Right lobe of liver (tissue), 6 donors: ENCODE data around the gene CIAO2B. TPM values are rescaled to one million over a fixed set of nuclear protein-coding genes. Genes with fewer than 3 reads are reported as not detected.

Experiments used
- ATAC-seq, 4 donors: fragments of 200-7000 bp; cut with Tn5 transposase; one replicate each; pipeline ENCODE4 v1.9.1; 2020; ENCODE audit warnings: mild to moderate bottlenecking in 4 of 4, moderate library complexity in 4 of 4
- DNase-seq, 3 donors: peaks; one replicate each; pipeline ENCODE4 v3.0.0-alpha.2; 2020
- H3K27ac ChIP-seq, 3 donors: fragments of 200-600 bp; one replicate each; pipeline ENCODE4 v1.8.0; 2022
- H3K27me3 ChIP-seq, 2 donors: fragments of 200-600 bp; one replicate each; pipeline ENCODE4 v1.8.0; 2022
- H3K36me3 ChIP-seq, 4 donors: fragments of 200-600 bp; sonication (generic) in 1 of 4; one replicate each; pipeline versions ENCODE4 v1.5.1 to v1.8.0; 2017 to 2022; ENCODE audit warnings: control low read depth in 1 of 4
- H3K4me1 ChIP-seq, 4 donors: fragments of 200-600 bp; sonication (generic) in 1 of 4; one replicate each; pipeline versions ENCODE4 v1.5.1 to v1.8.0; 2017 to 2022; ENCODE audit warnings: control low read depth in 1 of 4
- H3K4me3 ChIP-seq, 3 donors: fragments of 200-600 bp; one replicate each; pipeline ENCODE4 v1.8.0; 2022
- H3K9me3 ChIP-seq, 4 donors: fragments of 200-600 bp; sonication (generic) in 1 of 4; one replicate each; pipeline versions ENCODE4 v1.5.1 to v1.8.0; 2017 to 2022; ENCODE audit warnings: control low read depth in 1 of 4
- CTCF ChIP-seq, 4 donors: fragments of 200-600 bp in 3 of 4; fragments of 450-650 bp in 1 of 4; IDR thresholded peaks; one replicate each; pipeline versions ENCODE4 v1.5.1 to v1.8.0; 2016 to 2022; ENCODE audit warnings: antibody characterized with exemption in 4 of 4, mild to moderate bottlenecking in 2 of 4
- POLR2A ChIP-seq: fragments of 450-650 bp; IDR thresholded peaks from one replicate; pipeline ENCODE4 v1.6.1; 2017; ENCODE audit warnings: antibody characterized with exemption, mild to moderate bottlenecking
- WGBS: methylation state at CpG from one replicate; pipeline ENCODE4 v1.1.6; 2018; ENCODE audit warnings: low coverage, low lambda C conversion rate; ENCODE audit not compliant: insufficient coverage; ENCODE audit errors: missing lambda C conversion rate; 5-methylcytosine and 5-hydroxymethylcytosine counted together
- intact Hi-C, 2 donors: fragments of 100-400 bp; cut with DNase I; formaldehyde crosslinking; loops; one replicate each; pipeline versions ENCODE4 v1.11.2 to v1.14.1; 2022
- total RNA-seq, 6 experiments: library from RNA; depleted of rRNA in 2 of 6; stranded (reverse); fragments of >200 nt in 2 of 6; fragmentation: NEBNext Ultra II Directional in 3 of 6; extraction: Animal tissue kit (Norgen Biotek cat#: 25700) in 3 of 6; gene quantifications; one replicate each; pipeline versions ENCODE4 v1.1.0 to v1.2.4, GENCODE V29; 2016 to 2023
- donor health status: DM: no; HTN: yes; CAD: no.
- donor health status: DM: no; HTN: no; CAD: no.
- donor health status: DM: no; HTN: no; CAD: no.
- donor health status: DM: no; HTN: yes; CAD: no.
- donor health status: DM: no; HTN: yes; CAD: no.

CIAO2B gene
- total RNA-seq, 6 experiments from 2014 or later: 40.6 to 111 (median 47.4) TPM

GRCh38 chr16:66952430-66953110, 18.4 kb upstream of the CIAO2B start:
- Histone ChIP-seq H3K27ac (no peak overlapping the region), H3K4me1 (peaks cover 0 to 44% (median 20%) of the 10 kb centered on the region in 4 donors), H3K9me3 (no peaks in the 10 kb centered on the region), H3K27me3 (no peaks in the 10 kb centered on the region), H3K36me3 (no peaks in the 10 kb centered on the region), H3K4me3 (no peak overlapping the region)
- no peak for ATAC-seq
- intact Hi-C loops: no loop called here
- 79% methylated on average over 7 of the region's 7 CpGs for WGBS
- DNase-seq: no peak
- no peak for TF ChIP-seq POLR2A
- TF ChIP-seq CTCF (IDR thresholded peaks at IDR 0.05): no peak

GRCh38 chr16:66950971-66951790, 17.0 kb upstream of the CIAO2B start:
- TF ChIP-seq CTCF (IDR thresholded peaks at IDR 0.05): no peak
- TF ChIP-seq POLR2A: no peak
- intact Hi-C loops: no loop called here
- WGBS: 90% methylated on average over 4 of the region's 4 CpGs
- H3K36me3 ChIP-seq: no peaks in the 10 kb centered on the region
- ATAC-seq: no peak
- peaks cover 0 to 37% (median 18%) of the 10 kb centered on the region in 4 donors for H3K4me1 ChIP-seq
- H3K27me3 ChIP-seq: no peaks in the 10 kb centered on the region
- no peak overlapping the region for H3K27ac ChIP-seq
- no peak overlapping the region for H3K4me3 ChIP-seq
- no peaks in the 10 kb centered on the region for H3K9me3 ChIP-seq
- DNase-seq: no peak

- H3K36me3 ChIP-seq: no peaks in the 10 kb centered on the region
- H3K9me3 ChIP-seq: no peaks in the 10 kb centered on the region
- peaks cover 0 to 33% (median 15%) of the 10 kb centered on the region in 4 donors for H3K4me1 ChIP-seq
- DNase-seq (no peak), ATAC-seq (no peak)
- WGBS: 34% methylated on average over 2 of the region's 2 CpGs
- peak overlapping the region in 1 of 3 donors; percentile 83 for H3K27ac ChIP-seq
- no peak for TF ChIP-seq CTCF (IDR thresholded peaks at IDR 0.05)
- no peak for TF ChIP-seq POLR2A
- no peaks in the 10 kb centered on the region for H3K27me3 ChIP-seq
- intact Hi-C loops: no loop called here
- H3K4me3 ChIP-seq: no peak overlapping the region
These were observed 16.2 kb upstream of the CIAO2B start for GRCh38 chr16:66950437-66950836.

GRCh38 chr16:66949472-66949871, 15.3 kb upstream of the CIAO2B start:
- Histone ChIP-seq H3K9me3 (no peaks in the 10 kb centered on the region), H3K4me1 (peaks cover 0 to 23% (median 11%) of the 10 kb centered on the region in 4 donors), H3K4me3 (no peak overlapping the region), H3K27me3 (no peaks in the 10 kb centered on the region), H3K27ac (peak overlapping the region; percentile 54 to 83 (median 77)), H3K36me3 (no peaks in the 10 kb centered on the region)
- WGBS: 56% methylated on average over 4 of the region's 6 CpGs
- intact Hi-C loops: no loop called here
- ATAC-seq (peak; percentile 56 to 69 (median 58)), DNase-seq (peak in 2 of 3 donors; percentile 78)
- TF ChIP-seq CTCF (IDR thresholded peaks at IDR 0.05): no peak
